ENCODE results near the gene SLC16A7.

GRCh38 chr12:59652130-59652529 is 56.3 kb downstream of the SLC16A7 start:
- no peak for TF ChIP-seq ARNTL (CRISPR knock-in tag; IDR thresholded peaks at IDR 0.05; ENCODE audit: borderline replicate concordance, low read depth)
- TF ChIP-seq ESRRG (CRISPR knock-in tag; IDR thresholded peaks at IDR 0.05): no peak
- no peak for TF ChIP-seq PATZ1 (CRISPR knock-in tag; IDR thresholded peaks at IDR 0.05; ENCODE audit: borderline replicate concordance)
- TF ChIP-seq PPARA (CRISPR knock-in tag; IDR thresholded peaks at IDR 0.05; ENCODE audit: borderline replicate concordance): no peak
- TF ChIP-seq ZNF565 (CRISPR knock-in tag; conservative IDR thresholded peaks at IDR 0.05; ENCODE audit: low read depth): no peak
- TF ChIP-seq ZNF8 (CRISPR knock-in tag; IDR thresholded peaks at IDR 0.05): no peak
- no peak for TF ChIP-seq BACH2 (CRISPR knock-in tag; IDR thresholded peaks at IDR 0.05; ENCODE audit: borderline replicate concordance)
- no peak for TF ChIP-seq ZC3H10 (CRISPR knock-in tag; IDR thresholded peaks at IDR 0.05)
- no peak for TF ChIP-seq TSHZ2 (CRISPR knock-in tag; IDR thresholded peaks at IDR 0.05)
- TF ChIP-seq CSDC2 (CRISPR knock-in tag; IDR thresholded peaks at IDR 0.05): no peak
